OCI-LY7 (cell line): Measurements from ENCODE around the gene QSOX1.
"Not testable (repeated sequence)": the region's sequence is repeated elsewhere in the genome, so short reads cannot be mapped to it uniquely, and the experiment has no call there.

ENCODE experiments used
- EZH2phosphoT487 ChIP-seq: fragments of 200-600 bp; sonication (generic); IDR thresholded peaks from 2 replicates; pipeline ENCODE4 v1.6.1; 2018; ENCODE audit warnings: low read depth, borderline replicate concordance, mild to moderate bottlenecking, mixed run types, antibody characterized with exemption, low read length, moderate library complexity, mixed read lengths
- TF ChIP-seq, protein P1 (sequence below): fragments of 200-600 bp; sonication (generic); conservative IDR thresholded peaks from 2 replicates; pipeline ENCODE4 v1.5.1; 2014; ENCODE audit warnings: mild to moderate bottlenecking, antibody characterized with exemption, low read length, moderate library complexity, mixed read lengths

DNA sequence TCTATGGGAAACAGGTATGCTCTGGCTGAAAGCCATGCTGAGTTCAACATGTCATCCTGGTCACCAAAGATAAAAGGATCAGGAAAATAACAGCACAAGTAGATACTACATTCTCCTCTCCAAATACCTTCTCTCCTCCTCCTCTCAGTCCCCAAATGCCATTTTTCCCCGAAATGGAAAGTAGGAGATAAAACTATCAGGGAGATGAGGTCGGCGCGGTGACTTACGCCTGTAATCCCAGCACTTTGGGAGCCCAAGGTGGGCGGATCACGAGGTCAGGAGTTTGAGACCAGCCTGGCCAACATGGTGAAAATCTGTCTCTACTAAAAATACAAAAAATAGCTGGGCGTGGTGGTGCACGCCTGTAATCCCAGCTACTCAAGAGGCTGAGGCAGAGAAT lies 21.0 kb upstream of the QSOX1 start:
- TF ChIP-seq, protein P1, sequence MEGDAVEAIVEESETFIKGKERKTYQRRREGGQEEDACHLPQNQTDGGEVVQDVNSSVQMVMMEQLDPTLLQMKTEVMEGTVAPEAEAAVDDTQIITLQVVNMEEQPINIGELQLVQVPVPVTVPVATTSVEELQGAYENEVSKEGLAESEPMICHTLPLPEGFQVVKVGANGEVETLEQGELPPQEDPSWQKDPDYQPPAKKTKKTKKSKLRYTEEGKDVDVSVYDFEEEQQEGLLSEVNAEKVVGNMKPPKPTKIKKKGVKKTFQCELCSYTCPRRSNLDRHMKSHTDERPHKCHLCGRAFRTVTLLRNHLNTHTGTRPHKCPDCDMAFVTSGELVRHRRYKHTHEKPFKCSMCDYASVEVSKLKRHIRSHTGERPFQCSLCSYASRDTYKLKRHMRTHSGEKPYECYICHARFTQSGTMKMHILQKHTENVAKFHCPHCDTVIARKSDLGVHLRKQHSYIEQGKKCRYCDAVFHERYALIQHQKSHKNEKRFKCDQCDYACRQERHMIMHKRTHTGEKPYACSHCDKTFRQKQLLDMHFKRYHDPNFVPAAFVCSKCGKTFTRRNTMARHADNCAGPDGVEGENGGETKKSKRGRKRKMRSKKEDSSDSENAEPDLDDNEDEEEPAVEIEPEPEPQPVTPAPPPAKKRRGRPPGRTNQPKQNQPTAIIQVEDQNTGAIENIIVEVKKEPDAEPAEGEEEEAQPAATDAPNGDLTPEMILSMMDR, result not testable (repeated sequence)
- TF ChIP-seq EZH2phosphoT487, result not testable (repeated sequence)
